Transverse colon (tissue), 4 donors: Measurements from ENCODE around the gene GABBR2. TPM values are rescaled to one million over a fixed set of nuclear protein-coding genes. Genes with fewer than 3 reads are reported as not detected.

Experiments
- DNase-seq: peaks from one replicate; pipeline ENCODE4 v3.0.0-alpha.2; 2019
- H3K27ac ChIP-seq, 4 donors: fragments of 200-600 bp; sonication (generic); 2 replicates each; pipeline ENCODE4 v1.5.1; 2016 to 2018; ENCODE audit warnings: inconsistent platforms in 4 of 4
- H3K27me3 ChIP-seq: fragments of 200-600 bp; sonication (generic); 2 replicates; pipeline ENCODE4 v1.5.1; 2017; ENCODE audit warnings: inconsistent platforms
- H3K36me3 ChIP-seq, 4 donors: fragments of 200-600 bp; sonication (generic); 2 replicates each; pipeline ENCODE4 v1.5.1; 2017 to 2019; ENCODE audit warnings: inconsistent platforms in 4 of 4
- H3K4me1 ChIP-seq, 4 donors: fragments of 200-600 bp; sonication (generic); 2 replicates each; pipeline ENCODE4 v1.5.1; 2017 to 2020; ENCODE audit warnings: inconsistent platforms in 4 of 4
- H3K4me3 ChIP-seq, 4 donors: fragments of 200-600 bp; sonication (generic); 1 replicate in 1 of 4; 2 replicates in 3 of 4; pipeline versions ENCODE4 v1.5.1 to v1.6.1; 2017 to 2019; ENCODE audit warnings: inconsistent platforms in 4 of 4
- H3K9me3 ChIP-seq, 2 donors: fragments of 200-600 bp; sonication (generic); 2 replicates each; pipeline ENCODE4 v1.5.1; 2017 to 2019; ENCODE audit warnings: inconsistent platforms in 2 of 2
- CTCF ChIP-seq, 5 experiments: fragments of 200-600 bp in 3 of 5; fragments of 450-650 bp in 2 of 5; sonication (generic) in 3 of 5; IDR thresholded peaks; 1 replicate in 2 of 5; 2 replicates in 3 of 5; pipeline ENCODE4 v1.5.1; 2016 to 2017; ENCODE audit warnings: antibody characterized with exemption in 5 of 5, inconsistent platforms in 3 of 5, mild to moderate bottlenecking in 2 of 5, moderate library complexity in 1 of 5
- EP300 ChIP-seq: sonication (generic); formaldehyde crosslinking; IDR thresholded peaks from one replicate; pipeline ENCODE4 v1.6.1; 2017; ENCODE audit warnings: antibody characterized with exemption, low read depth
- POLR2A ChIP-seq: fragments of 450-650 bp; IDR thresholded peaks from one replicate; pipeline ENCODE4 v1.6.1; 2016; ENCODE audit warnings: antibody characterized with exemption, mild to moderate bottlenecking, moderate library complexity
- POLR2AphosphoS5 ChIP-seq, 3 donors: sonication (generic); formaldehyde crosslinking; IDR thresholded peaks; one replicate each; pipeline ENCODE4 v1.6.1; 2016; ENCODE audit warnings: antibody characterized with exemption in 3 of 3
- WGBS, 2 donors: methylation state at CpG; one replicate each; pipeline ENCODE4 v1.1.5; 2018; ENCODE audit warnings: low coverage in 1 of 2; 5-methylcytosine and 5-hydroxymethylcytosine counted together
- in situ Hi-C, 4 donors: fragments of 200-750 bp; cut with MboI; loops; one replicate each; pipeline versions ENCODE4 v1.15.0 to v1.15.1; 2017; ENCODE audit warnings: low sequenced_read_pairs in 3 of 4, low pct_ligation_motif_present in 1 of 4, low pct_unique_long_range_greater_than_20kb in 1 of 4
- intact Hi-C: fragments of 100-400 bp; cut with DNase I; formaldehyde crosslinking; loops from one replicate; pipeline ENCODE4 v1.15.1; 2023; ENCODE audit warnings: low total_unique reads
- total RNA-seq, 4 donors: library from RNA; depleted of rRNA; stranded (reverse); fragments of >200 nt; gene quantifications; one replicate each; pipeline ENCODE4 v1.1.0, GENCODE V29; 2016

GABBR2 gene
- total RNA-seq, 4 donors from 2014 or later = not detected

- H3K27ac ChIP-seq = no peak overlapping the region
- intact Hi-C loops = no loop called here
- WGBS, 2 donors = 88% methylated on average over 9 of the region's 9 CpGs; no CpG with 5 or more reads in 1 of the 2 donors
These were observed 340.2 kb downstream of the GABBR2 start for GRCh38 chr9:98368366-98369065.

GRCh38 chr9:98367923-98368322 lies 340.8 kb downstream of the GABBR2 start:
- no peak for DNase-seq
- H3K4me3 ChIP-seq = no peak overlapping the region
- intact Hi-C loops = no loop called here
- TF ChIP-seq CTCF (IDR thresholded peaks at IDR 0.05) (no peak), POLR2A (no peak), POLR2AphosphoS5 (IDR thresholded peaks at IDR 0.05) (no peak)
- 78 to 85% methylated on average over 5 of the region's 5 CpGs for WGBS, 2 donors
- H3K27ac ChIP-seq = no peak overlapping the region
- in situ Hi-C loops = no loop called here
- no peaks in the 10 kb centered on the region for H3K36me3 ChIP-seq
- peaks cover 7 to 12% of the 10 kb centered on the region in 2 donors for H3K9me3 ChIP-seq
- no peaks in the 10 kb centered on the region for H3K27me3 ChIP-seq
- H3K4me1 ChIP-seq = no peaks in the 10 kb centered on the region

More at GRCh38 chr9:98368366-98369065, 340.2 kb downstream of the GABBR2 start:
- Histone ChIP-seq H3K4me1 (no peaks in the 10 kb centered on the region), H3K27me3 (no peaks in the 10 kb centered on the region), H3K4me3 (no peak overlapping the region), H3K9me3 (peaks cover 7 to 12% of the 10 kb centered on the region in 2 donors), H3K36me3 (no peaks in the 10 kb centered on the region)
- no peak for DNase-seq
- in situ Hi-C loops = no loop called here
- no peak for TF ChIP-seq POLR2AphosphoS5 (IDR thresholded peaks at IDR 0.05)
- TF ChIP-seq CTCF (IDR thresholded peaks at IDR 0.05) = no peak
- TF ChIP-seq EP300 = no peak

DNA sequence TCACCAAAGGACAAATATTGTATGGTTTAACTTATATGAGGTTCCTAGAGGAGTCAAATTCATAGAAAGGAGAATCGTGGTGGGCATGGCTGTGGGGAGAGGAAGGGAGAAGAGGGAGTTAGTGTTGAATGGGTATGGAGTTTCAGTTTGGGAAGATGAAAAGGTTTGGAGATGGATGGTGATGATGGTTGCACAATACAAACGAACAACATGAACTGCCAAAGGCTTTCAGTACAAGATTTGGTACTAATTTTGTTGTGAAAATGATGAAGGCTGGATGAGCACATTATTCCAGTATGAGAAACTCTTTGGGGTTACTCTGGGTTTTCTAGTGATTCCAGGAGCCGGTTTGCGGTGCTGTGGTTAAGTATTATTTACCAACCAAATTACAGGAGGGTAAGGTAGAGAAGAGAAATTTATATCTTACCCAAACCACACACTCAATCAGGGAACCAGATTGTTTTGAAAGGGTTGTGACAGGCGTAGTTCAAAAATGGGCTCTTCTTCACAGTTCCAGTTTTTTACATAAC lies 341.3 kb downstream of the GABBR2 start:
- in situ Hi-C loops = no loop called here
- no peak overlapping the region for H3K27ac ChIP-seq
- H3K9me3 ChIP-seq = peaks cover 7 to 12% of the 10 kb centered on the region in 2 donors
- H3K27me3 ChIP-seq = no peaks in the 10 kb centered on the region
- no peaks in the 10 kb centered on the region for H3K4me1 ChIP-seq
- no peak for DNase-seq
- intact Hi-C loops = no loop called here
- no peaks in the 10 kb centered on the region for H3K36me3 ChIP-seq
- WGBS, 2 donors = 77 to 84% methylated on average over 5 of the region's 5 CpGs
- no peak overlapping the region for H3K4me3 ChIP-seq
- no peak for TF ChIP-seq POLR2AphosphoS5 (IDR thresholded peaks at IDR 0.05)
- no peak for TF ChIP-seq CTCF (IDR thresholded peaks at IDR 0.05)
- TF ChIP-seq POLR2A = no peak
- no peak for TF ChIP-seq EP300

GRCh38 chr9:98365781-98366180 lies 343.0 kb downstream of the GABBR2 start:
- no peak overlapping the region for H3K27ac ChIP-seq
- H3K36me3 ChIP-seq = no peaks in the 10 kb centered on the region
- WGBS, 2 donors = 82 to 100% methylated on average over 1 of the region's 1 CpG
- no peak for DNase-seq
- in situ Hi-C loops = no loop called here
- H3K27me3 ChIP-seq = no peaks in the 10 kb centered on the region
- H3K9me3 ChIP-seq = peaks cover 7 to 12% of the 10 kb centered on the region in 2 donors
- TF ChIP-seq EP300 = no peak
- no peak for TF ChIP-seq POLR2AphosphoS5 (IDR thresholded peaks at IDR 0.05)
- no peak for TF ChIP-seq POLR2A
- TF ChIP-seq CTCF (IDR thresholded peaks at IDR 0.05) = no peak
- H3K4me3 ChIP-seq = no peak overlapping the region
- H3K4me1 ChIP-seq = no peaks in the 10 kb centered on the region
- intact Hi-C loops = no loop called here
